ENCODE measurements around the gene LAMTOR3. TPM values are rescaled to one million over a fixed set of nuclear protein-coding genes. Genes with fewer than 3 reads are reported as not detected.

LAMTOR3 gene
- total RNA-seq, 2 donors from 2014 or later, result 45.6 to 67.2 TPM

GRCh38 chr4:99859618-99860017, 34.6 kb downstream of the LAMTOR3 start:
- H3K27ac ChIP-seq, result no peak overlapping the region
- no peaks in the 10 kb centered on the region for H3K36me3 ChIP-seq
- no peak overlapping the region for H3K4me3 ChIP-seq
- intact Hi-C loops (cut with DNase I), result no loop called here
- H3K9ac ChIP-seq (ENCODE audit: low read depth in 2 of 2, low read length in 2 of 2), result no peak overlapping the region
- TF ChIP-seq, protein P1, sequence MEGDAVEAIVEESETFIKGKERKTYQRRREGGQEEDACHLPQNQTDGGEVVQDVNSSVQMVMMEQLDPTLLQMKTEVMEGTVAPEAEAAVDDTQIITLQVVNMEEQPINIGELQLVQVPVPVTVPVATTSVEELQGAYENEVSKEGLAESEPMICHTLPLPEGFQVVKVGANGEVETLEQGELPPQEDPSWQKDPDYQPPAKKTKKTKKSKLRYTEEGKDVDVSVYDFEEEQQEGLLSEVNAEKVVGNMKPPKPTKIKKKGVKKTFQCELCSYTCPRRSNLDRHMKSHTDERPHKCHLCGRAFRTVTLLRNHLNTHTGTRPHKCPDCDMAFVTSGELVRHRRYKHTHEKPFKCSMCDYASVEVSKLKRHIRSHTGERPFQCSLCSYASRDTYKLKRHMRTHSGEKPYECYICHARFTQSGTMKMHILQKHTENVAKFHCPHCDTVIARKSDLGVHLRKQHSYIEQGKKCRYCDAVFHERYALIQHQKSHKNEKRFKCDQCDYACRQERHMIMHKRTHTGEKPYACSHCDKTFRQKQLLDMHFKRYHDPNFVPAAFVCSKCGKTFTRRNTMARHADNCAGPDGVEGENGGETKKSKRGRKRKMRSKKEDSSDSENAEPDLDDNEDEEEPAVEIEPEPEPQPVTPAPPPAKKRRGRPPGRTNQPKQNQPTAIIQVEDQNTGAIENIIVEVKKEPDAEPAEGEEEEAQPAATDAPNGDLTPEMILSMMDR (IDR thresholded peaks at IDR 0.05), result no peak
- no peaks in the 10 kb centered on the region for H3K27me3 ChIP-seq
- no peak for DNase-seq
- no peaks in the 10 kb centered on the region for H3K4me1 ChIP-seq
- H3K9me3 ChIP-seq, result no peaks in the 10 kb centered on the region

DNA sequence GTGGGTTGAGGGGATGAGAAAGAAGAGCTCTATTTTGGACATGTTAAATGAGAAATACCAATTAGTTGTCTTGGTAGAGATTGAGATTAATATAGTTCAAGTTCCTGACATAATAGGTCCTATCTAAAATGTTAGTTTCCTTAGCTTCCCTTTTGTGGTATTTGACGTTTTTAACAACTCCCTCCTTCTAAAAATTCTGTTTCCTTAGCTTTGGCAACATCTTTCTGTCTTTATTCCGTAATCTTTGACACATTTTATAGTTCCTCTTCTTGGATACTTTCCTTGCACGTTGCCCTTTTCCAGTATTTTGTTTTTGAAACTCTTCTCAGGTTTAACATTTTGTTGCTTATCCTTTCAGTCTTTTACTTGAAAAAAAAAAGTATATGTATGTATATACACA, 36.9 kb downstream of the LAMTOR3 start:
- TF ChIP-seq, protein P1 (IDR thresholded peaks at IDR 0.05), result no peak
- Histone ChIP-seq H3K9ac (ENCODE audit: low read depth in 2 of 2, low read length in 2 of 2) (no peak overlapping the region), H3K9me3 (no peaks in the 10 kb centered on the region), H3K4me1 (no peaks in the 10 kb centered on the region), H3K36me3 (no peaks in the 10 kb centered on the region), H3K27me3 (no peaks in the 10 kb centered on the region), H3K27ac (peak overlapping the region; percentile 9), H3K4me3 (no peak overlapping the region)
- intact Hi-C loops (cut with DNase I), result no loop called here
- DNase-seq, result no peak

- Histone ChIP-seq H3K9me3 (no peaks in the 10 kb centered on the region), H3K36me3 (no peaks in the 10 kb centered on the region), H3K9ac (ENCODE audit: low read depth in 2 of 2, low read length in 2 of 2) (no peak overlapping the region), H3K27ac (no peak overlapping the region), H3K27me3 (no peaks in the 10 kb centered on the region), H3K4me1 (no peaks in the 10 kb centered on the region), H3K4me3 (no peak overlapping the region)
- intact Hi-C loops (cut with DNase I), result no loop called here
- DNase-seq, result no peak
- TF ChIP-seq, protein P1 (IDR thresholded peaks at IDR 0.05), result no peak
Observed at GRCh38 chr4:99856166-99856565, 38.1 kb downstream of the LAMTOR3 start.

DNA sequence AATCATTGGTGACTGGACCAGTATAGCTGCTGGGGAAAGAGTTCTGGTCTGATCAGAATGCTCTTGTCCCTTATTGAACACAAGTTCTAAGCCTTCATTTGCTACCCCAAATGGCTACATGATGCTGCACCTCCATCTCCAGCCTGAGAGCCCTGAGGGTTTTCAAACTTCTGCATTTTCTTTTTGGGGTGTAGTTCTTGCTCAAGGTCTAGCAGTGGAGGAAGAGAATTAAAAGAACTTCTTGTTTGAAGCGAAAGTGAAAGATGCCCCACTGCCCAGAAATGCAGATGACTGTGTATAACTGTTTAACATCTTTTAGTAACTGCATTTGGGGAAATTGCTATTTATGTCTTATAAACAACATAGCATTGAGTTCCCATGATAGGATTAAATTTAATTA, 38.5 kb downstream of the LAMTOR3 start:
- no peak overlapping the region for H3K9ac ChIP-seq (ENCODE audit: low read depth in 2 of 2, low read length in 2 of 2)
- no peaks in the 10 kb centered on the region for H3K36me3 ChIP-seq
- H3K9me3 ChIP-seq, result no peaks in the 10 kb centered on the region
- H3K4me1 ChIP-seq, result no peaks in the 10 kb centered on the region
- TF ChIP-seq, protein P1 (IDR thresholded peaks at IDR 0.05), result no peak
- H3K4me3 ChIP-seq, result no peak overlapping the region
- intact Hi-C loops (cut with DNase I), result no loop called here
- H3K27ac ChIP-seq, result no peak overlapping the region
- H3K27me3 ChIP-seq, result no peaks in the 10 kb centered on the region
- no peak for DNase-seq

GRCh38 chr4:99853999-99854398, 40.2 kb downstream of the LAMTOR3 start:
- Histone ChIP-seq H3K27me3 (no peaks in the 10 kb centered on the region), H3K9ac (ENCODE audit: low read depth in 2 of 2, low read length in 2 of 2) (no peak overlapping the region), H3K4me1 (no peaks in the 10 kb centered on the region), H3K4me3 (no peak overlapping the region), H3K36me3 (no peaks in the 10 kb centered on the region), H3K9me3 (no peaks in the 10 kb centered on the region), H3K27ac (no peak overlapping the region)
- intact Hi-C loops (cut with DNase I), result no loop called here
- TF ChIP-seq, protein P1 (IDR thresholded peaks at IDR 0.05), result no peak
- DNase-seq, result no peak

DNA sequence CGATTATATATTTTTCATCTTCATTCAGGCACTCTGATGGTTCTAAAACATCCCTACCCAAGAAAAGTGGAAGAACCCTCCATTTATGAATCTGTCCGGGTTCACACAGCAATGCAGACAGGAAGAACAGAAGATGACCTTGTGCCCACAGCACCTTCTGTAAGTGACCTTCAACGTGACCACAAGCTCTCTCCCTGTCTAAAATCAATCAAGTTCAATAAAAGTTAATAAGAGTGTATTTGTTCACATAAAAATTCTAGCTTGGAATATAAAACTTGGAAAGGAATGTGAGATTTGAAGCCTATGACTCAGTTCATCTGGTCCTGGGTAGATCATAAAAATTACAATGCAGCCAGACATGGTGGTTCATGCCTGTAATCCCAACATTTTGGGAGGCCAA, 41.0 kb downstream of the LAMTOR3 start:
- no peak overlapping the region for H3K9ac ChIP-seq (ENCODE audit: low read depth in 2 of 2, low read length in 2 of 2)
- H3K36me3 ChIP-seq, result no peaks in the 10 kb centered on the region
- no peaks in the 10 kb centered on the region for H3K27me3 ChIP-seq
- H3K9me3 ChIP-seq, result no peaks in the 10 kb centered on the region
- DNase-seq, result no peak
- no peaks in the 10 kb centered on the region for H3K4me1 ChIP-seq
- intact Hi-C loops (cut with DNase I), result no loop called here
- H3K27ac ChIP-seq, result no peak overlapping the region
- no peak overlapping the region for H3K4me3 ChIP-seq
- TF ChIP-seq, protein P1 (IDR thresholded peaks at IDR 0.05), result no peak
